Fibroblast of skin of left biceps (primary cell): ENCODE measurements around the gene ACTMAP.

Experiments
- DNase-seq, 2 experiments: peaks; one replicate each; pipeline ENCODE4 v3.0.0-alpha.2; 2013; ENCODE audit warnings: low read depth in 2 of 2

Gene ACTMAP

DNA sequence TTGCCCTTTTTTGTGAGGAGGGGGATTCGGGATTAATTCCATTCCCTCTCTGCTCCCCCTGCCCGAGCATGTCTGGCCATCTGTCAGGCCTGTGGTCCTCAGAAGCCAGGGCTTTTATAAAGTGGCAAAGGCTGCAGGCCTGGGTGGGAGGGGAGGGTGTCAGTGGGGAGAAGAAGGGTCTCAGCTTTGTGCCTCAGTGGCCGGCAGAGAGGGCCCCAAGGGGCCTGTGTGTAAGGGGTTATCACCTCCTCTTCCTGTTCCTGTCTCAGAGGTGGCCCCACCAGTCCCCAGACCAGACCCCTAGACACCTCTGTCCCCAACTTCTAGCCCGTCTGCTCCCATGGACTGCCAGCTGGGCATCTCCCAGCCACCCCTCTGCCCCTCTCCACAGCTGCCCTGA is 56.4 kb downstream of the ACTMAP start:
- DNase-seq = no peak

- DNase-seq = no peak
These were observed 57.0 kb downstream of the ACTMAP start for GRCh38 chr19:40693150-40693788.

DNA sequence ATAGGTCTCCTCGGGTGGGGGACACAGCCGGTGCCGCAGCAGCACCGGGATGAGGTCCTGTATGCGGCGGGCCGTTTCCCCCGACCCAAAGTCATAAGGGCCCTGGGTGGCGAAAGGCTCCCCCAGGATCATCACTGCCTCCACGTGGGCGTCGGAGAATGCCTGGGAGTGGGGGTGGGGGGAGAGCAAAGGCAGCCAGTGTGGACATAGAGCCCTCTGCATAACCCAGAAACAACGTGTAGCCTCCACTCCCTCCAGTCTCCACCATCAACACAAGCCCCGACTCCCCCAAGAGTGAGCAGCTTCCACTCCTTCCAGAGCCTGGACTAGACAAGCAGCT is 58.1 kb downstream of the ACTMAP start:
- no peak for DNase-seq

GRCh38 chr19:40691421-40692211 is 58.7 kb downstream of the ACTMAP start:
- no peak for DNase-seq
